Vagina (tissue), 2 donors: ENCODE measurements around the gene ACTR6.

Source experiments
- CTCF ChIP-seq, 3 experiments: fragments of 450-650 bp in 2 of 3; fragments of 200-600 bp in 1 of 3; sonication (generic) in 1 of 3; IDR thresholded peaks; one replicate each; pipeline ENCODE4 v1.5.1; 2017 to 2019; ENCODE audit warnings: antibody characterized with exemption in 3 of 3, mild to moderate bottlenecking in 2 of 3, moderate library complexity in 2 of 3
- POLR2A ChIP-seq, 2 donors: fragments of 450-650 bp; IDR thresholded peaks; one replicate each; pipeline ENCODE4 v1.6.1; 2017; ENCODE audit warnings: antibody characterized with exemption in 2 of 2, mild to moderate bottlenecking in 2 of 2, moderate library complexity in 2 of 2
- POLR2AphosphoS5 ChIP-seq, 2 donors: sonication (generic); formaldehyde crosslinking; IDR thresholded peaks; one replicate each; pipeline ENCODE4 v1.9.0; 2017; ENCODE audit warnings: antibody characterized with exemption in 2 of 2, mild to moderate bottlenecking in 2 of 2, low read depth in 1 of 2; ENCODE audit not compliant: insufficient read depth in 1 of 2

- TF ChIP-seq POLR2A (IDR thresholded peaks at IDR 0.05) = no peak
- TF ChIP-seq CTCF (IDR thresholded peaks at IDR 0.05) = no peak
- TF ChIP-seq POLR2AphosphoS5 (IDR thresholded peaks at IDR 0.05; ENCODE audit: insufficient read depth in 1 of 2, low read depth in 1 of 2) = no peak
Observed at GRCh38 chr12:100238801-100239200, 38.2 kb downstream of the ACTR6 start.
